ENCODE data around the gene ADM2.

Gene ADM2

DNA sequence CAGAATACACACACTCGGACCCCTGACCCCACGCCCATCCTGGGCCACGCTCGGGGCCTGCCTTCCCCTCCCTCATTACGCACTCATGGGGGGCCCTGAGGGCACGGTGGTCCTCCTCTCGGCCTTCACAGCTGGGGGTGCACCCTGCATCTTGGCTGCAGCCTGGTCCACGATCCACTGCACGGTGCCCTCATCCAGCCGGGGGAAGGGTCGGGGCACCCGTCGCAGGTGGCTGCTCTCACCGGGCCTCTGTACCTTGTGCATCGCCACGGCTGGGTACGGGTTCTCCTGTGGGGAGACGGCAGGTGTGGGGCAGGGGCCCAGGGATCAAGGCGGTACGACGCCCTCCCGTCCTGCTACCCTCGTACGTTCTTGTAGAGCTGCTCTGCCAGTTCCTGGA lies 16.9 kb upstream of the ADM2 start:
- DNase-seq, result no peak
- TF ChIP-seq, protein P1, sequence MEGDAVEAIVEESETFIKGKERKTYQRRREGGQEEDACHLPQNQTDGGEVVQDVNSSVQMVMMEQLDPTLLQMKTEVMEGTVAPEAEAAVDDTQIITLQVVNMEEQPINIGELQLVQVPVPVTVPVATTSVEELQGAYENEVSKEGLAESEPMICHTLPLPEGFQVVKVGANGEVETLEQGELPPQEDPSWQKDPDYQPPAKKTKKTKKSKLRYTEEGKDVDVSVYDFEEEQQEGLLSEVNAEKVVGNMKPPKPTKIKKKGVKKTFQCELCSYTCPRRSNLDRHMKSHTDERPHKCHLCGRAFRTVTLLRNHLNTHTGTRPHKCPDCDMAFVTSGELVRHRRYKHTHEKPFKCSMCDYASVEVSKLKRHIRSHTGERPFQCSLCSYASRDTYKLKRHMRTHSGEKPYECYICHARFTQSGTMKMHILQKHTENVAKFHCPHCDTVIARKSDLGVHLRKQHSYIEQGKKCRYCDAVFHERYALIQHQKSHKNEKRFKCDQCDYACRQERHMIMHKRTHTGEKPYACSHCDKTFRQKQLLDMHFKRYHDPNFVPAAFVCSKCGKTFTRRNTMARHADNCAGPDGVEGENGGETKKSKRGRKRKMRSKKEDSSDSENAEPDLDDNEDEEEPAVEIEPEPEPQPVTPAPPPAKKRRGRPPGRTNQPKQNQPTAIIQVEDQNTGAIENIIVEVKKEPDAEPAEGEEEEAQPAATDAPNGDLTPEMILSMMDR (IDR thresholded peaks at IDR 0.05; ENCODE audit: low read depth, low read length), result no peak
- no peaks in the 10 kb centered on the region for H3K9me3 ChIP-seq
- no peaks in the 10 kb centered on the region for H3K4me1 ChIP-seq
- H3K36me3 ChIP-seq, result peaks cover 72% of the 10 kb centered on the region
- H3K27me3 ChIP-seq, result no peaks in the 10 kb centered on the region
- no peak overlapping the region for H3K4me3 ChIP-seq (ENCODE audit: low read depth, low read length)

DNA sequence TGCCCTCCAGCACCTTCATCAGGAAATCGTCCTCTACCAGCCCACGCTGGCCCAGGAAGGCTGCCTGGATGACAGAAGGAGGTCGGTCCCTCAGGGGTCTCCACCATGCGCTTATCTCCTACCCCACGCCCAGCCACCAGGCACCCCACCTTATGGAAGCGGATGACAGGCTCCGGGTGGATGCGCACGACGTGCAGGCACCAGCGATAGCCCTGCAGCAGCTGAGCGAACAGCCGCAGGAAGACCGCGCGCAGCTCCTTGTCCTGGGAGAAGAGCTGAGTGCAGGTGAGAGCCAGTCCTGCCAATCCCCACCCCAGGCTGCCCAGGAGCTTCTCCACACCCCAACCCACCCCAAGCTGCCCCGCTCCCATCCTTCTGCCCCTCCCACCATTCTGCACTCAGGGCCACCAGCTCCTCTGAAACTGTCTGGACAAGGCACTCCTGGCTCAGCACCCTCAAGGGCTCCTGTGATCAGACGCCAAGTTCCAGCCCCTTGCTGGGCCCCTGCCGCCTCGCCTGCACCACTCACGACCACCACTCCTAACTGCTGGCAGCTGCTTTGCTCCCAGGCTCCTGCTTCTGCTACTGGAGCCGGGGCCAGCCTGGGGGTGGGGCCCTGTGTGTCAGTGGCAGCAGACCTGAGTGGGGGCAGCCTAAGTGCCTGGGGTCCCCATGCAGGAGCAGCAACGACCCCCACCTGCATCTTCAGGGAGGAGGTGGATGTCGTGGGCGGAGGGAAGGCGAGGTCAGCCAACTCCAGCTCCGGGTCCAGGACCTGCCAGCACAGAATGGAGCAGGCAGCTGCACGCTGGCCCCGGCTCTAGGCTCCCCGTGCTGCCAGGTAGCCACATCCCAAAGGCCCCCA lies 16.0 kb upstream of the ADM2 start:
- Histone ChIP-seq H3K27me3 (no peaks in the 10 kb centered on the region), H3K4me1 (no peaks in the 10 kb centered on the region), H3K36me3 (peaks cover 63% of the 10 kb centered on the region), H3K9me3 (no peaks in the 10 kb centered on the region), H3K4me3 (ENCODE audit: low read depth, low read length) (no peak overlapping the region)
- DNase-seq, result no peak
- TF ChIP-seq, protein P1 (IDR thresholded peaks at IDR 0.05; ENCODE audit: low read depth, low read length), result no peak

DNA sequence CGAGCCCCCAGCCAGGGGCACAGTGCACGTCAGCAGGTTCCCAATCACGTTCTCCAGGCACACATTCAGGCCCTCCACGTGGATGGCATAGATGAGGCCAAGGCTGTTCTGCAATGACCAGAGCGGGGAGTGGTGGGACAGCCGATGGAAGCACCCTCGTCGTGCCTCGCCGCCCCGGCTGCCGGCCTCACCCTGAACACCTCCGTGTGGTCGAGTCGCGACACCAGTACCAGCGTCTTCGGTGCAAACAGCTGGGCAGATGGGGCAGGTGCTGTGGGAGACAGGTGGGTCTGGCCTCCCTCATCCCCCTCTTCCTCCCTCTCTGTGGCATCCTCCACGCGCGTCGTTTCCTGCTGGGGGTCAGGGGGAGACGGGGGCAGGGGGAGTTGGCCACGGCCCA lies 14.0 kb upstream of the ADM2 start:
- TF ChIP-seq, protein P1 (IDR thresholded peaks at IDR 0.05; ENCODE audit: low read depth, low read length), result no peak
- Histone ChIP-seq H3K4me1 (no peaks in the 10 kb centered on the region), H3K36me3 (peaks cover 48% of the 10 kb centered on the region), H3K27me3 (no peaks in the 10 kb centered on the region), H3K4me3 (ENCODE audit: low read depth, low read length) (no peak overlapping the region), H3K9me3 (no peaks in the 10 kb centered on the region)
- DNase-seq, result no peak

DNA sequence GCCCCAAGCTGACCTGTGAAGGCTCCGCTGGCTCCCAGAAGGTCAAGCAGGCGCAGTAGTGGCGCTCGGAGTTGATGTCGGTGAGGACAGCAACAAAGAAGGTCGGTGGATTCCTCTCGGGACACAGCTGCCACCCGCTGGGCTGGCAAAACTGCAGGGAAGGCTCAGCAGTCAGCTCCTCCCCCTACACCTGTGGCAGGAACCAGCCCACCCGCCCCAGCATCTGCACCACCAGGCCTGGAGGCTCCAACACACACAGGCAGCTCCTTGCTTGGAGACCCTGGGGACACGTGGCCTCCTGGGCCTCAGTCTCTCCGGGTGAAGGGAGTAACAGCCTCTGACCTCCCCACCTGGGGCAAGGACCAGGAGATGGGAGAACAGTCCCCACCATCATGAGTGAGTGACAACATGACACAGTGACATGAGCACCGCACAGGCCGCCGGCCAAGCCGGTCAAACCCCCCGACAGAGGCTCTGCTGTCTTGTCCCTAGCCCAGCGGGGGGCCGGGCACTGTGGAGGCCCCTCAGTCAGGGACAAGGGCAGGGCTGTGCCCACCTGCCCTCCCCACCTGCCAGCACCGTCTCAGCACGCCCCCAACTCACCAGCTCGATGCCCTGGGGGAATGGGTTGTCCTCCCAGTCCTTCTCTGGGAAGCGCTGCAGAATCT lies 13.4 kb upstream of the ADM2 start:
- Histone ChIP-seq H3K36me3 (peaks cover 46% of the 10 kb centered on the region), H3K4me3 (ENCODE audit: low read depth, low read length) (no peak overlapping the region), H3K9me3 (no peaks in the 10 kb centered on the region), H3K27me3 (no peaks in the 10 kb centered on the region), H3K4me1 (no peaks in the 10 kb centered on the region)
- TF ChIP-seq, protein P1 (IDR thresholded peaks at IDR 0.05; ENCODE audit: low read depth, low read length), result no peak
- DNase-seq, result no peak

DNA sequence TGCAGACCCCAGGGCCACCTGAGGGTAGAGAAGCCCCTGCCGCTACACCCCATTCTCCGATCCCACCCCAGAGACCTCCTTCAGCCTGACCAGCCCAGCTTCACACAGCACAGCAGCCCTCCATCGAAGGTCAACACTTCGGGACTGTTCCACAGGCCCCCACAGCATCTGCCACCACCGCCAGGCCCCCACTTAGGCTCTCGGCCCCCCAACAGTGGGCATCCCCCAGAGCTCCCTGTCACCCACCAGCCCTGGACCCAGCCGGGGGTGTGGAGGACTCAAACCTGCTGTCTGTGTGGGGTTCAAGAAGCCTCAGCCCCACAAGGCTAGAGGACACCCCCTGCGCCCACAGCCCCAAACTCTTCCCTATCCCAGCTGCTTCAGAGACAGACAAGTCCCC lies 12.7 kb upstream of the ADM2 start:
- H3K36me3 ChIP-seq, result peaks cover 40% of the 10 kb centered on the region
- H3K4me3 ChIP-seq (ENCODE audit: low read depth, low read length), result no peak overlapping the region
- H3K9me3 ChIP-seq, result no peaks in the 10 kb centered on the region
- no peaks in the 10 kb centered on the region for H3K27me3 ChIP-seq
- H3K4me1 ChIP-seq, result no peaks in the 10 kb centered on the region; the same call in 1 of the 2 replicates
- DNase-seq, result no peak
- TF ChIP-seq, protein P1 (IDR thresholded peaks at IDR 0.05; ENCODE audit: low read depth, low read length), result no peak

All from BE2C (cell line).